ENCODE measurements around the gene POLR2I.
A peak's percentile ranks its signal among the peaks of the same experiment; 100 is the strongest.
"Not testable (repeated sequence)": the region's sequence is repeated elsewhere in the genome, so short reads cannot be mapped to it uniquely, and the experiment has no call there.

Gene POLR2I

DNA sequence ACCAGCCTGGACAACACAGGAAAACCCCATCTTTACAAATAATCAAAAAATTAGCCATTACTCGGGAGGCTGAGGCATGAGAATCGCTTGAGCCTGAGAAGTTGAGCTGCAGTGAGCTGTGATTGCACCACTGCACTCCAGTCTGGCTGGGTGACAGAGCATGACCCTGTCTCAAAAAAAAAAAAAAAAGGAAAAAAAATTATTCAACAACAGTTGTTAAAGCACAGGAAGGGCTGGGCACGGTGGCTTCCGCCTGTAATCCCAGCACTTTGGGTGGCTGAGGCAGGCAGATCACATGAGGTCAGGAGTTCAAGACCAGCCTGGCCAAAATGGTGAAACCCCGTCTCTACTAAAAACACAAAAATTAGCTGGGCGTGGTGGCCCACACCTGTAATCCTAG, 16.5 kb upstream of the POLR2I start:
- not testable (repeated sequence) for DNase-seq

DNA sequence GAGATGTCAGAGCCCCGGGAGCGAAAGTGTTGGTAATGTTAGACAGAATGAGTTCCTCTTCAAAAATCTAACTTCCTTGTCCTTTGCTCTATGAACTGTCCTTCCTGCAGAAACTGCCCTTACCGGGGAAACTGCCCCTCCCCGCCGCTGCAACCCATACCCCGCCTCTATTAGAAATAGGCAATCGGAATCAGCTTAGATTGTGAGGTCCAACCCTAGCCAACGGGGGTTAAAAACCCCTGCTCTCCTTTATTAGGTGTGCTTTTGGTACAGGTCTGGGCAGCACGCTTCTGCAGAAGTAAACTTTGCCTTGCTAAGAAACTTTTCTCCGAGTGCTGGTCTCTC, 13.7 kb upstream of the POLR2I start:
- peak; percentile 57 to 70 for DNase-seq

DNA sequence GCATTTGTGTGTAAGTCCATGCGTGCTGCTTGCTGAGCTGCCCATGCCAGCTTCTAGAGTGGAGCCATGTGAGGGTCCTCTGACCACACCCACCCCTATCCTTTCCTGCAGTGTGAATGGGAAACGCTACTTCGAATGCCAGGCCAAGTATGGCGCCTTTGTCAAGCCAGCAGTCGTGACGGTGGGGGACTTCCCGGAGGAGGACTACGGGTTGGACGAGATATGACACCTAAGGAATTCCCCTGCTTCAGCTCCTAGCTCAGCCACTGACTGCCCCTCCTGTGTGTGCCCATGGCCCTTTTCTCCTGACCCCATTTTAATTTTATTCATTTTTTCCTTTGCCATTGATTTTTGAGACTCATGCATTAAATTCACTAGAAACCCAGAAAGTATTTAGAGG, 10.9 kb upstream of the POLR2I start:
- DNase-seq, result no peak

DNA sequence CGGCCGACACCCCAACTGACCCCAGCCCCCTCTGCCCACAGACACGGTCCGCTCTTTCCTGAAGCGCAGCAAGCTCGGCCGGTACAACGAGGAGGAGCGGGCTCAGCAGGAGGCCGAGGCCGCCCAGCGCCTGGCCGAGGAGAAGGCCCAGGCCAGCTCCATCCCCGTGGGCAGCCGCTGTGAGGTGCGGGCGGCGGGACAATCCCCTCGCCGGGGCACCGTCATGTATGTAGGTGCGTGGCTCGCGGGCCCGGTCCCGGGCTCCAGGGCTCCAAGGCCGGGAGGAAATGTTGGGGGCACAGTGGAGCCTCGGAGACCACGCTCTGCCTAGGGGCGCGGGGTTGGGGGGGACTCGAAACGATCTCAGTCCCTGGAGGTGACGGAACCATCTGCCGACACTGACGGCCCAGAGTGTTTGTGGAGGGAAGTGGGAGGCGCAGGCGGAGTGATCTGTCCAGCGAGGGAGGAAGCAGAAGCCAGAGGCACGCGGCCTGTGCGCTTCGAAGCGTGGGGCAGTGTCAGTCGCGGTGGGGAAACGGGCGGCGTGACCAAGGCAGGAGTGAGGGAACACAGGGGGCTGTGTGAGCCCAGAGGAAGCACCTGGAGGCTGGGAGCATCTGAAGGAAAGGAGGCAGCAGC, 6.9 kb upstream of the POLR2I start:
- no peak for DNase-seq

GRCh38 chr19:36120984-36121358, 6.3 kb upstream of the POLR2I start:
- no peak for DNase-seq

DNA sequence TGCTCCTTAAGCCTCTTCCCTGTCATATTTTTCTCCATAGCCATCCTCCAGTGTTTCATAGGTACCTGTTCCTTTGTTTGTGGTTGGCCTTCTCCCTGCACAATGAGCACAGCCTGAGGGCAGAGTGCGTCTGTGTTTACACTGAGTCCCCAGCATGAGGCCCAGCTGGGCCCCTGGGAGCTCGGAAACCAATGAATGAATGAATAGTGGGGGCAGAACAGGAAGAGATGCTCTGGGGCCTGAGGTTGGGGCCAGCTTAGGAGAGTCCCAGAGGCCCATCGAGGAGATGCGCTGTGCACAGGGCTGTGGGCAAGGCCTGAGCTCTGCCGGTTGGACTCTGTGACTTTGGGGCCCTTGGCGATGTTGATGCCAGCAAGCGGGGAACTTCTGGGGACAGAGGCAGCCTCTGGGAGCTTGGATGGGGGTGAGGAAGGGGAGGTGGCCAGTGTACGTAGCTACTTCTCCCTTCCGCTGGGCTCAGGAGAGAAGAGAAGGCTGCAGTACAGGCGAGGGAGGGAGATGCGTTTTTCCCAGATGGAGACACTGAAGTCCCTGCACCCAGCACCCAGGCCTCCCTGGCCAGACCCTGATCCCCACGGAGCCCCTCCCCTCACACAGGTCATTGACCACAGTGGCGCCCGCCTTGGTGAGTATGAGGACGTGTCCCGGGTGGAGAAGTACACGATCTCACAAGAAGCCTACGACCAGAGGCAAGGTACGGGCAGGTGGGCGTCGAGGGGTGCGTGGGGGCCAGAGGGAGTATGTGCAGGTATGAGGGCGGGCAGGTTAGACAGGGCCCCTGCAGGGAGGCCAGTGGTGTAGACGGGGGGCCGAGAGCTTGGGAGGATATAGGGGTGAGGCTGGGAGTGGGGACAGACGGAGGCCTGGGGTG, 5.7 kb upstream of the POLR2I start:
- no peak for DNase-seq

DNA sequence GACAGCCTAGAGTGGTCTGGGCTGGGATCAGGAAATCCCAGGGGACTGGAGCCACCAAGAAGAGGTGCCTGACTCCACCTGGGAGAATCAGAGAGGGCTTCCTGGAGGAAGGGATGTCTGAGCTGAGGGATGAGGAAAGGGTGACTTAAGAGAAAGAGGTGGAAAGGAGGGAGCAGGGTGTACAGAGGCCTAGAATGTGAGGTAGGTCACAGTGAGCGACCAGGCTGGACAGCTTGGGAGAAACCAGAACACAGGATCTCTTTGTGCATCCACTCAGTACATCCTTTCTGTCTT, 1.6 kb upstream of the POLR2I start:
- DNase-seq, result no peak

GRCh38 chr19:36115453-36116343, 1.0 kb upstream of the POLR2I start, which contains the start of gene TBCB:
TSS of gene TBCB (plus strand) at chr19:36115468. CDS start at chr19:36115561, 93 bp downstream.
- DNase-seq, result peak in 1 of 2 experiments; percentile 53

- DNase-seq, result no peak
Measured at GRCh38 chr19:36113894-36114720, 568 bp downstream of the POLR2I start.

DNA sequence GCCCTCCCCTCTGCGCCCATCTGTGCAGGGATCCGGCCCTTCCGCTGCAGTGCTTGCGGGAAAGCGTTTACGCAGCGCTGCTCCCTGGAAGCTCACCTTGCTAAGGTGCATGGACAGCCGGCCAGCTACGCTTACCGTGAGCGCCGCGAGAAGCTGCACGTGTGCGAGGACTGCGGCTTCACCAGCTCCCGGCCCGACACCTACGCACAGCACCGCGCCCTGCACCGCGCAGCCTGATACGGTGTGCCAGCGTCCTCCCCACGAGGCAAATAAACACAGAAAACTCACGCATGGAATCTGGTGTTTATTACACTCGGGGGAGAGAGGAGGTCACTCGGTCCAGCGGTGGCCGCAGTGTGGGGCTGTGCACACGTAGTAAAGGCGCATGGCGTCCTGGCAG, 1.2 kb downstream of the POLR2I start:
- no peak for DNase-seq

DNA sequence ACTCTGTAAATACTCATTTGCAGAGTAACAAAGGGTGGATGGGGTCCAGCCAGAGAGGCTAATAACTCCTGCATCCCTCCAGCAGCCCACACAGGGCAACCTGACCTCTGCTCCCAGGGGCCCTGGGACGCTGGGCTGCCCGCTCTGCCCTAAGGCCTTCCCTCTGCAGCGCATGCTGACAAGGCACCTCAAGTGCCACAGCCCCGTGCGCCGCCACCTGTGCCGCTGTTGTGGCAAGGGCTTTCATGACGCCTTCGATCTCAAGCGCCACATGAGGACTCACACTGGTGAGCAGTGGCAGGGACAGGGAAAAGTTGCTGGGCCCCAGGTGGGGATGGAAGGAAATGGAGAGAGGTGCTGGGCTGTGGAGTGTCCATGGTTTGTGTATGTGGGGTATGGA, 2.0 kb downstream of the POLR2I start:
- DNase-seq, result no peak

DNA sequence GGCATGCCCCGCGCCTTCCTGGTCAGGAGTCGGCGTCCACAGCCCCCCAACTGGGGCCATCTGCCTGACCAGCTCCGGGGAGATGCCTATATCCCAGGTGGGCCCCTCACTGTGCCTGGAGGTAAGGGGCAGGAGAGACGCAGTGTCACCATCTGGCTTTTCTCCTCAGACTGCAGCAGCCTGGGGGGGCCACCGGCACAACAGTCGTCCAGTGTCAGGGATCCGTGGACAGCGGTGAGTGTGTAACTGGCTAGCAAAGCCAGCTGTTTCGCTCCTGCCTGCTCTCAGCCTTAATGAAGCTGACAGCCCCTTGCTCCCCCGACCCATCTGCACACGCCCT, 3.5 kb downstream of the POLR2I start:
- no peak for DNase-seq

DNA sequence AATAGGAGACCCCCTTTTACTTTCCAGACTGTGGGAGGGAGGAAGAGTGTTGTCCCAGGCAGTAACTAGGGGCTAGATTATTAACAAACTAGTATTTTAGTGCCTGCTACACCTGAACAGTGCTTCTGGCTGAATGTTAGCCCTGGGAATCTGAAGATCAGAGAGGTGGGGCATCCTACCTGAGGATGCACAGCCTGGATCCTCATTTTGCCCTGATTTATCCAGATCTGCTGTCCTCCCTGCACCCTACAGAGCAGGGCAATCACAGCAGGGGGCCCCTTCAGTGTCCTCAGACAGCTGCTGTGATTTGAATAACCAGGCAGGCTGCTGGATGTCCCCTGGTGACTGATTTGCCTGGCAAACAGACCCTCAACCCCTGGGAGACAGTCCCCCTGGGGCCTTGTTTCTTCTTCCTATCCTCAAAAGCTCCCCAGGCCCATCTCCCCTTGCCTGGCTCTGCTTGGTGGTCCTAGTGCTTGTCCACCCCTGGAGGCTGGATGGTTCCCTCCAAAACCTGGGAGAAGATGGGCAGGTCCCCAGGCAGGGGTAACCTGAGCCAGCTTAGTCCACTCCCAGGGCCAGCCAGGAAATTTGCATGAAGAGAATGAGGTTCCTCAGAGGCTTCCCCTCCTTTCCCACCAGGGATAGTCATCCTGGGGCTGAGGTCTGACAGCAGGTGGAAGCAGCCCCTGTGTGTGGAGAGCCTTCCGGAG, 4.0 kb downstream of the POLR2I start, which contains the start of gene OVOL3:
OVOL3 (plus strand) TSS at position 657 of the 713 bp plus-strand sequence. CDS start 60 bp downstream, outside the sequence.
- no peak for DNase-seq

- no peak for DNase-seq
Measured at GRCh38 chr19:36108684-36109083, 6.0 kb downstream of the POLR2I start.

- no peak for DNase-seq
Measured at GRCh38 chr19:36106991-36107390, 7.7 kb downstream of the POLR2I start.

- DNase-seq, result no peak
Measured at GRCh38 chr19:36106441-36106840, 8.2 kb downstream of the POLR2I start.

- DNase-seq, result no peak
Measured at GRCh38 chr19:36103842-36104552, 10.7 kb downstream of the POLR2I start.

GRCh38 chr19:36103040-36103626, 11.5 kb downstream of the POLR2I start:
- DNase-seq, result no peak

- no peak for DNase-seq
Measured at GRCh38 chr19:36101550-36102327, 12.9 kb downstream of the POLR2I start.

- no peak for DNase-seq
Measured at GRCh38 chr19:36100476-36100875, 14.2 kb downstream of the POLR2I start.

Data from AML-193 (cell line).